Natural killer cell (primary cell): ENCODE results near the gene CFAP251. TPM values are rescaled to one million over a fixed set of nuclear protein-coding genes. Genes with fewer than 3 reads are reported as not detected.

Source experiments
- ATAC-seq, 3 donors: fragments of 150-1000 bp in 2 of 3; fragments of 200-7000 bp in 1 of 3; cut with Tn5 transposase; 1 replicate in 1 of 3; 2 replicates in 2 of 3; pipeline ENCODE4 v1.10.0; 2021; ENCODE audit warnings: mild to moderate bottlenecking in 2 of 3, moderate library complexity in 2 of 3
- DNase-seq, 2 donors: peaks; one replicate each; pipeline versions ENCODE4 v3.0.0 to v3.0.0-alpha.2; 2013 to 2021; ENCODE audit warnings: mixed read lengths in 1 of 2
- H3K27ac ChIP-seq: one replicate; pipeline ENCODE4 v1.5.1; 2013; ENCODE audit warnings: mild to moderate bottlenecking, low read length
- H3K27me3 ChIP-seq: one replicate; pipeline ENCODE4 v1.6.1; 2013; ENCODE audit warnings: low read length; ENCODE audit not compliant: control insufficient read depth, insufficient read depth
- H3K36me3 ChIP-seq: one replicate; pipeline ENCODE4 v1.6.1; 2013; ENCODE audit warnings: low read length; ENCODE audit not compliant: control insufficient read depth, insufficient read depth
- H3K4me1 ChIP-seq: one replicate; pipeline ENCODE4 v1.6.1; 2013; ENCODE audit warnings: low read length; ENCODE audit not compliant: control insufficient read depth, insufficient read depth
- H3K4me3 ChIP-seq: one replicate; pipeline ENCODE4 v1.5.1; 2013; ENCODE audit warnings: low read length
- H3K9me3 ChIP-seq: one replicate; pipeline ENCODE4 v1.6.1; 2013; ENCODE audit warnings: low read length; ENCODE audit not compliant: control insufficient read depth, insufficient read depth
- H3K27ac Mint-ChIP-seq, 2 donors: one replicate each; pipeline ENCODE4 v1.8.0; 2022; ENCODE audit warnings: mild to moderate bottlenecking in 2 of 2, mixed read lengths in 2 of 2, moderate library complexity in 1 of 2
- H3K27me3 Mint-ChIP-seq, 2 donors: one replicate each; pipeline ENCODE4 v1.8.0; 2022; ENCODE audit warnings: low read depth in 2 of 2, mixed read lengths in 2 of 2
- H3K36me3 Mint-ChIP-seq: one replicate; pipeline ENCODE4 v1.8.0; 2022; ENCODE audit warnings: mixed read lengths
- H3K4me1 Mint-ChIP-seq, 2 donors: one replicate each; pipeline ENCODE4 v1.8.0; 2022; ENCODE audit warnings: mixed read lengths in 2 of 2
- H3K4me3 Mint-ChIP-seq: one replicate; pipeline ENCODE4 v1.8.0; 2022; ENCODE audit warnings: mild to moderate bottlenecking, moderate library complexity, mixed read lengths
- H3K9me3 Mint-ChIP-seq, 2 donors: one replicate each; pipeline ENCODE4 v1.8.0; 2022; ENCODE audit warnings: mixed read lengths in 2 of 2
- whole genome bisulfite sequencing: methylation state at CpG from one replicate; pipeline ENCODE4 v1.1.7; 2013; ENCODE audit warnings: missing lambda C conversion rate; ENCODE audit not compliant: insufficient coverage; 5-methylcytosine and 5-hydroxymethylcytosine counted together
- intact Hi-C: fragments of 100-400 bp; cut with micrococcal nuclease; formaldehyde crosslinking; loops from one replicate; pipeline ENCODE4 v1.14.2; 2022
- total RNA-seq, 4 donors: library from RNA; stranded (reverse); fragments of 120-200 nt in 1 of 4; gene quantifications; one replicate each; pipeline versions ENCODE4 v1.2.3 to v1.2.4, GENCODE V29; 2013 to 2022
- TF ChIP-seq, protein P1 (sequence below): fragments of 200-600 bp; IDR thresholded peaks from one replicate; pipeline ENCODE4 v1.8.0; 2022; ENCODE audit warnings: antibody characterized with exemption

CFAP251 gene
- total RNA-seq, 3 donors from 2014 or later (not counting 1 experiment from before 2014, with no cell fraction given) = 0.59 to 0.80 (median 0.59) TPM

DNA sequence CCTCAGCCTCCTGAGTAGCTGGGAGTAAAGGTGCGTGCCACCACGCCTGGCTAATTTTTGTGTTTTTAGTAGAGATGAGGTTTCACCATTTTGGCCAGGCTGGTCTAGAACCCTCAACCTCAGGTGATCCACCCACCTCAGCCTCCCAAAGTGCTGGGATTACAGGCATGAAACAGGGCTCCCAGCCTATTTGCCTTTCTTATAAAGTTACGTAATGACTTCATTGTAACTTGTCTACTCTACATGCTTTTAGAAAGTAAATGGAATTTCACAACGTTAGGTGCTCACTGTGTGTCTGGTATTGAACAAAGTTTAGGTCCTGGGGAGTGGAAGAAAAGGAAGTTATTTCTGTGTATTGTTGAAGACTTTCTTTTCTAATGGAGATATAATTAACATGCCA is 12.5 kb downstream of the CFAP251 start:
- Mint-ChIP-seq H3K9me3 (no peaks in the 10 kb centered on the region), H3K4me1 (peaks cover 0 to 4% of the 10 kb centered on the region in 2 donors), H3K36me3 (no peaks in the 10 kb centered on the region), H3K4me3 (no peak overlapping the region), H3K27me3 (peaks cover 4 to 7% of the 10 kb centered on the region in 2 donors), H3K27ac (no peak overlapping the region)
- Histone ChIP-seq H3K9me3 (no peaks in the 10 kb centered on the region), H3K27ac (no peak overlapping the region), H3K36me3 (no peaks in the 10 kb centered on the region), H3K4me3 (no peak overlapping the region), H3K27me3 (no peaks in the 10 kb centered on the region), H3K4me1 (no peaks in the 10 kb centered on the region)
- TF ChIP-seq, protein P1, sequence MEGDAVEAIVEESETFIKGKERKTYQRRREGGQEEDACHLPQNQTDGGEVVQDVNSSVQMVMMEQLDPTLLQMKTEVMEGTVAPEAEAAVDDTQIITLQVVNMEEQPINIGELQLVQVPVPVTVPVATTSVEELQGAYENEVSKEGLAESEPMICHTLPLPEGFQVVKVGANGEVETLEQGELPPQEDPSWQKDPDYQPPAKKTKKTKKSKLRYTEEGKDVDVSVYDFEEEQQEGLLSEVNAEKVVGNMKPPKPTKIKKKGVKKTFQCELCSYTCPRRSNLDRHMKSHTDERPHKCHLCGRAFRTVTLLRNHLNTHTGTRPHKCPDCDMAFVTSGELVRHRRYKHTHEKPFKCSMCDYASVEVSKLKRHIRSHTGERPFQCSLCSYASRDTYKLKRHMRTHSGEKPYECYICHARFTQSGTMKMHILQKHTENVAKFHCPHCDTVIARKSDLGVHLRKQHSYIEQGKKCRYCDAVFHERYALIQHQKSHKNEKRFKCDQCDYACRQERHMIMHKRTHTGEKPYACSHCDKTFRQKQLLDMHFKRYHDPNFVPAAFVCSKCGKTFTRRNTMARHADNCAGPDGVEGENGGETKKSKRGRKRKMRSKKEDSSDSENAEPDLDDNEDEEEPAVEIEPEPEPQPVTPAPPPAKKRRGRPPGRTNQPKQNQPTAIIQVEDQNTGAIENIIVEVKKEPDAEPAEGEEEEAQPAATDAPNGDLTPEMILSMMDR = no peak
- ATAC-seq (no peak), DNase-seq (no peak)
- intact Hi-C loops = no loop called here
- WGBS = 93% methylated on average over 3 of the region's 4 CpGs

DNA sequence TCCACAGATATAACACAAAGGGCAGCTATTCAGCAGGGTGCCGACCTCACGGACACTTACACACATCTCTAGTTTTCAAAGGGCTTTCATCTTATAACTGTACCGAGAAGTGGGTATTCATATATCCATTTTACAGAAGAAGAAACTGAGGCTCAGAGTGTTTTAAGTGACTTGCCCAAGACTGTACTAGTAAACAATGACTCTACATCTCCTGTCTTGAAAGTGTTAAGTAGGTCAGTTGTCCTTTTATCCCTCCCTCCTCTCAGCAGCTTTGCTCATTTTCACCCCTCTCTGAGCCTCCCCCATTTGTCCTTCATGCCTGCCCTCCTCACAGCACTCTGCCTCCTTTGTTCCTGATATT is 13.8 kb downstream of the CFAP251 start:
- ATAC-seq (no peak), DNase-seq (no peak)
- Mint-ChIP-seq H3K4me3 (no peak overlapping the region), H3K4me1 (peaks cover 0 to 4% of the 10 kb centered on the region in 2 donors), H3K9me3 (no peaks in the 10 kb centered on the region), H3K36me3 (no peaks in the 10 kb centered on the region), H3K27ac (no peak overlapping the region), H3K27me3 (peaks cover 4 to 7% of the 10 kb centered on the region in 2 donors)
- Histone ChIP-seq H3K27ac (no peak overlapping the region), H3K27me3 (no peaks in the 10 kb centered on the region), H3K36me3 (no peaks in the 10 kb centered on the region), H3K4me1 (no peaks in the 10 kb centered on the region), H3K4me3 (no peak overlapping the region), H3K9me3 (no peaks in the 10 kb centered on the region)
- intact Hi-C loops = no loop called here
- 90% methylated on average over 3 of the region's 3 CpGs for WGBS
- TF ChIP-seq, protein P1 = no peak

DNA sequence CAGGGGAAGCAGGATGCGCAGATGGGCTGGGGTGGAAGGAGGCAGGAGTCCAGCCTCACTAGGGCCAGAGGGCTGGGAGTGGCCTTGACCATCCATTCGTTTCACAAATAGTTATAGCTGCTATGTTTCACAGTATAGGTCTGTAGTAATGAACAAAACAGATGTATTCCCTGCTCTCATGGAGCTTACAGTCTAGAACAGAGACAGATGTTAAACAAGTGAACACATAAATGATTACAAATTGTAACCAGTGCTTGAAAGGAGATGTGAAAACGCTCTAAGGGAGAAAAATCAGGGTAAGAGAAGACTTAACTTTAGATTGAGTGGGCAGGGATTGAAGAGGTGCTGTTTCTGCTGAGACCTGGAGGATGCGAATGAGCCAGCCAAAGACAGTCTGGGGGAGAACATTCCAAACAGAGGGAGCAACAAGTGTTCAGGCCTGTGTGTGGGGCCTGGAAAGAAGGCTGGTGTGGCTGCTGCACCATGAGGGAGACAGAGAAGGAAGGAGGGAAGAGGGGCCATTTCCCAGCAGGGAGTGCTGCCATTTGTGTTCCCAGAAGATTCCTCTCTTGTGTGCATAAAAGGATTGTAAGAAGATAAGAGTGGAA is 14.6 kb downstream of the CFAP251 start:
- Histone ChIP-seq H3K27ac (no peak overlapping the region), H3K27me3 (no peaks in the 10 kb centered on the region), H3K36me3 (no peaks in the 10 kb centered on the region), H3K4me3 (no peak overlapping the region), H3K4me1 (no peaks in the 10 kb centered on the region), H3K9me3 (no peaks in the 10 kb centered on the region)
- peaks cover 0 to 6% of the 10 kb centered on the region in 2 donors for H3K4me1 Mint-ChIP-seq
- no peak overlapping the region for H3K27ac Mint-ChIP-seq
- WGBS = 94% methylated on average over 4 of the region's 4 CpGs
- no peak overlapping the region for H3K4me3 Mint-ChIP-seq
- peaks cover under 1 to 4% of the 10 kb centered on the region in 2 donors for H3K27me3 Mint-ChIP-seq
- intact Hi-C loops = no loop called here
- no peaks in the 10 kb centered on the region for H3K9me3 Mint-ChIP-seq
- H3K36me3 Mint-ChIP-seq = no peaks in the 10 kb centered on the region
- DNase-seq (no peak), ATAC-seq (no peak)
- TF ChIP-seq, protein P1 = no peak
